ENCODE data around the gene CHMP1B. TPM values are rescaled to one million over a fixed set of nuclear protein-coding genes. Genes with fewer than 3 reads are reported as not detected.
"Not testable (repeated sequence)": the region's sequence is repeated elsewhere in the genome, so short reads cannot be mapped to it uniquely, and the experiment has no call there.

Gene CHMP1B
- total RNA-seq, 1 donor from 2014 or later = 20.5 TPM

- intact Hi-C loops (cut with micrococcal nuclease) = no loop called here
Observed at GRCh38 chr18:11866764-11867163, 15.6 kb downstream of the CHMP1B start.

DNA sequence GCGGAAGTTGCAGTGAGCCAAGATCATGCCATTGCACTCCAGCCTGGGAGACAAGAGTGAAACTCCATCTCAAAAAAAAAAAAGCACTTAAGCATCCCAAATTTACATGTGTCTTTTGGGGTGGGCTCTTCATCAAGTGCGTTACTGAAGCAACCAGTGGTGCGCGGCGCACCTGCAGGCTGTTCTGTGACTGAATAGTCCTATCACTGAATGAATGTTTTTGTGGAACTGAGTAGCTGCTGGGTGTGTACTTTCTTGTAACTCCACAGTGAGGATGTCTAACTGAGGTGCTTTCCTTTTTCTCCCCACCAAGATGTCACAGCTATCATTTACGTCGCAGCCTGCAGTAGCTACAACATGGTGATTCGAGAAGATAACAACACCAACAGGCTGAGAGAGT lies 17.0 kb downstream of the CHMP1B start:
- intact Hi-C loops (cut with micrococcal nuclease) = no loop called here

DNA sequence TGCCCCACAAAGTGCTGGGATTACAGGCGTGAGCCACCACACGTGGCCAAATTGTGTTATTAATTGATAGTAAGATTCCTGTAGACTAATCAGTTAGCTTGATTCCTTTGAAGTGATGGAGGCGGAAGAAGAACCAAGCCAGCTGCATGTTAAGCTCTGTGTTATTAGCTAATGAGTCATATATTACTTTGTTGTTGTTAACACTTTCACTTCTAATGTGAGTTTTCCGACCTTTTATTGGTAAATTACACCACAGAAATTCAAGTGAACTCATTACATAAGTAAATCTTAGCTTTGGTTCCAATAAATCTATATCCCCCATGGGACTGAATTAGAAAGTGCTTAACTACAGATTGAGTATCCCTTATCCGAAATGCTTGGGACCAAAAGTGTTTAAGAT lies 20.3 kb downstream of the CHMP1B start:
- intact Hi-C loops (cut with micrococcal nuclease) = no loop called here

GRCh38 chr18:11872479-11873136 lies 21.4 kb downstream of the CHMP1B start:
- intact Hi-C loops (cut with micrococcal nuclease) = no loop called here

- intact Hi-C loops (cut with micrococcal nuclease) = no loop called here
Observed at GRCh38 chr18:11873670-11874340, 22.6 kb downstream of the CHMP1B start.

DNA sequence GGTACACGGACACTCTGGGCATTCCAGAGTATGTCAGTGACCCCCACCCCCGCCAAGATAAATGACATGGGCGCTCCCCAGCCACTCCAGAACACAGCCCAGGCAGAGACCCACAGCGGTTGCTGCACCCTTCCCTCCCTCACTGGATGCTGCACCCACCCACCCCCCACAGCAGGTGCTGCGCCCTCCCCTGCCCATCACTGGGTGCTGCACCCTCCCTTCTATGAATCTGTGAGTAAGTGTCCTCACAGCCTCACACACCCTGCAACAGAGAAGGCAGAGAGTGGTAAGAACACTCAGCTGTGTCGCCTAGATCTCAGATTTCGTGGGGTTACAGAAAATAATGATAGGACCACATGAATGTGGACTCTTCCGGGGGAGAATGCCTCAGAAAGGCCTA lies 23.5 kb downstream of the CHMP1B start:
- intact Hi-C loops (cut with micrococcal nuclease) = no loop called here

GRCh38 chr18:11877497-11878135 lies 26.4 kb downstream of the CHMP1B start:
- intact Hi-C loops (cut with micrococcal nuclease) = no loop called here

- intact Hi-C loops (cut with micrococcal nuclease) = no loop called here
Observed at GRCh38 chr18:11880586-11881304, 29.5 kb downstream of the CHMP1B start.

DNA sequence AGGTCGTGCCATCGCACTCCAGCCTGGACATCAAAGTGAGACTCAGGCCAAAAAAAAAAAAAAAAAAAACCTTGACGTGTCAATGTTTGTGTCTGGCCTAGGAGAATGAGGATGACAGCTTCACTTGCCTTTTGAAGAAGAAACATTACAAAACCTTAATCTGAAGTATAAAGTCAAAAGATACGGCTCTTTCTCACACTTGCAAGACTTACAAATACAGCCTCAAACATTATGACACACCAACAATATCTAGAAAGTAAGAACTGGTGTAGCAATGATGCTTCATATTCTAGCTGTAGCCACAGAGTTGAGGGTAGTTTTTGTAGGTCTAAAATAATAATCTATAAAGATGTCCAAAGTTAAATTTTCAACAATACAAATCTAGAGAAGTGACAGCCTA lies 31.4 kb downstream of the CHMP1B start:
- intact Hi-C loops (cut with micrococcal nuclease) = no loop called here

DNA sequence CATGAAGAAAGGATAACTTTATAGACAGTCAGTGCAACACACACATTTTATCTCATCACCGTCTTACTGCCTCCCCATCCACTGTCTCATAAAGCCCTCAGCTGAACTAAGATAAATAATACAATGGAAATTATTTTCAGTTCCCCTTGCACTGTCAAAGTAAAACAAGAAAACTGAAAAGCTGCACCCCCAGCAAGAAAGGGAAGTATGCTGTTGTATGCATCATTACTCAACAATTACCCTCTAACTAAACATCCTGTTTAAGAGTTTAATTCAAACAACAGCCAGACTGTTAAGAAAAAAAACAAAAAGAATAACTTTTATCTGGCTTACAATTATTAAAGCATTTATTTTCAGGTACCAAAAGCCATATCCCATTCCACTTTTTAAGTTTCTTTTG lies 31.9 kb downstream of the CHMP1B start:
- intact Hi-C loops (cut with micrococcal nuclease) = no loop called here

- intact Hi-C loops (cut with micrococcal nuclease) = no loop called here
Observed at GRCh38 chr18:11884396-11885030, 33.3 kb downstream of the CHMP1B start.

- intact Hi-C loops (cut with micrococcal nuclease) = no loop called here
Observed at GRCh38 chr18:11885278-11885947, 34.2 kb downstream of the CHMP1B start.

DNA sequence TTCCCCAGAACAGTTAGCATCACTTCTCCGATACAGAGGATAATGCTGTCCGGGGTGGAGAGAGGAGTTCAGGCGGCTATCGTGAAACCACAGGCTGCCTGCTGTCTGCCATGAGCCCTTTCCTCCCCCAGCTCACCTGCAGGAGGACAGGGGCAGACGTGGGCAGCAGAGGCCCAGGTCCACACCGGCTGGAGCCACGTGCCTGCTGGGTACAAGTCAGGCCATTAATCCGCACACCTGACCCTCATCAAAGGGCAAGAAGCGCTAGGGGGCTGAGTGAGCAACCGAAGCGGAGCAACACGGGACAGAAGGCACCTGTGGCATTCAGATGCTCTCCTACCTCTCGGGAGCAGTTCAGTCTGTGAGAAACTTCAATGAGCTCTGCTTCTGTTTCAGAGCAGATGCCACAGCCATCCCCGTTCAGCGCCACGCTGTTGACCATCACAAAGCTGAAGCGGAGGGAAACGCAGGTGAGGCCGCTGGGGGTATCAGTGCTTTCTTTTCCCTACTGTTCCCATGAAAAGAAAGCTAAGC lies 35.4 kb downstream of the CHMP1B start:
- intact Hi-C loops (cut with micrococcal nuclease) = no loop called here

- intact Hi-C loops (cut with micrococcal nuclease) = no loop called here
Observed at GRCh38 chr18:11887328-11888128, 36.3 kb downstream of the CHMP1B start.

- intact Hi-C loops (cut with micrococcal nuclease) = no loop called here
Observed at GRCh38 chr18:11888726-11889125, 37.5 kb downstream of the CHMP1B start.

DNA sequence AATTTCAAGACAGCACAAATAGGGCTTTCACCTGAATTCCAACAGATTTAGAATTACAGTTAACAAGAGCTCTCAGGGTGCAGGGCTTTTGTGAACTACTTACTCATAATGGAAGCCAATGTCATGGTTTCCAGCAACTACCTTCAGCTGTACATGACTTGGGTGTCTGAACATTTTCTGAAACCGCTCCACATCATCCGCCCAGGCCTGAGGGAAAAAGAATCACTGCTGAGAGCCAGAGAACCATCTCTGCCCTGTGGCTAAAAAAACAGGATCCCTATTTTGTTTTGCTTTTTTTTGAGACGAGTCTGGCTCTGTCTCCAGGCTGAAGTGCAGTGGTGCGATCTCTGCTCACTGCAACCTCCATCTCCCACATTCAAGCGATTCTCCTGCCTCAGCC lies 38.1 kb downstream of the CHMP1B start:
- intact Hi-C loops (cut with micrococcal nuclease) = no loop called here

DNA sequence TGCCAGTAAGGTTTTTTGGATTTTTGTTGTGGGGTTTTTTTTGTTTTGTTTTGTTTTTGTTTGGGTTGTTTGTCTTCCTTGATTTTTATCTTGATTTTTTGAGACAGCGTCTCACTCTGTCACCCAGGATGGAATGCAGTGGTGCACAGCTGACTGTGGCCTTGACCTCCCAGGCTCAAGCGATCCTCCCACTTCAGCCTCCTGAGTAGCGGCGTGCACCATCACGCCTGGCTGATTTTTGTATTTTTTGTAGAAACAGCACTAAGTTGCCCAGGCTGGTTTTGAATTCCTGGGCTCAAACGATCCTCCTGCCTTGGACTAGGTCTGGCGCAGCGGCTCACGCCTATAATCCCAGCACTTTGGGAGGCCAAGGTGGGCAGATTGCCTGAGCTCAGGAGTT lies 40.5 kb downstream of the CHMP1B start:
- intact Hi-C loops (cut with micrococcal nuclease) = no loop called here

DNA sequence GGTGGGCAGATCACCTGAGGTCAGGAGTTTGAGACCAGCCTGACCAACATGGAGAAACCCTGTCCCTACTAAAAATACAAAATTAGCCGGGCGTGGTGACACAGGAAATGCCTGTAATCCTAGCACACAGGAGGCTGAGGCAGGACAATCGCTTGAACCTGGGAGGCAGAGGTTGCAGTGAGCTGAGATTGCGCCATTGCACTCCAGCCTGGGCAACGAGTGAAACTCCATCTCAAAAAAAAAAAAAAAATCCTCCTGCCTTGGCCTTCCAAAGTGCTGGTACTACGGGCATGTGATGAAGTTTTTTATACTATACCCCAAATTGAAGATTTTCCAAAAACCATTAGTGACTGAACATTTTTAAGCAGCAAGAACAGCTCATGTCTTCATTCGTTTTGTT lies 41.2 kb downstream of the CHMP1B start:
- intact Hi-C loops (cut with micrococcal nuclease) = not testable (repeated sequence)

GRCh38 chr18:11897781-11898180 lies 46.6 kb downstream of the CHMP1B start:
- intact Hi-C loops (cut with micrococcal nuclease) = no loop called here

DNA sequence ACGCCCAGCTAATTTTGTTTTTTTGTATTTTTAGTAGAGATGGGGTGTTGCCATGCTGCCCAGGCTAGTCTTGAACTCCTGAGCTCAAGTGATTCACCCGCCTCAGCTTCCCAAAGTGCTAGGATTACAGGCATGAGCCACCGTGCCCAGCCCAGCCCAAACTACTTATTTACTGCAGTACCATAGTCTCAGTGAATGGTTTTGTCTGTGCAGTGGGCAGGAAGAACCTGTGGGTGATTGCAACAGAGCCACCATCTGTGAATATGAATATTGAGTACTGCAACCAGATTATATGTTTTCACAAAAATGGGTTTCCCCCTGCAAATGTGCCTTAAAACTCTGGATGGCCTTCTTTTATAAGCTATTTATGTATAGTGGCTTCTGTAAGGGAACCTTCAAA lies 47.9 kb downstream of the CHMP1B start:
- intact Hi-C loops (cut with micrococcal nuclease) = no loop called here
